Measurements from ENCODE around the gene ARHGAP4.

Gene ARHGAP4

GRCh38 chrX:153863251-153863991 is 62.6 kb downstream of the ARHGAP4 start:
- DNase-seq, result no peak

- DNase-seq, result no peak
These were observed 63.5 kb downstream of the ARHGAP4 start for GRCh38 chrX:153862369-153863250.

- DNase-seq, result no peak
These were observed 64.2 kb downstream of the ARHGAP4 start for GRCh38 chrX:153861733-153862310.

GRCh38 chrX:153861151-153861550 is 64.9 kb downstream of the ARHGAP4 start:
- no peak for DNase-seq

Measured in CD4-positive, alpha-beta T cell treated with Interleukin-15 for 1 hour (primary cell).